Measurements from ENCODE around the gene HOXB7. TPM values are rescaled to one million over a fixed set of nuclear protein-coding genes. Genes with fewer than 3 reads are reported as not detected.

The HOXB7 gene
- total and polyA plus RNA-seq, 2 donors = 0.09 to 1.0 TPM

DNA sequence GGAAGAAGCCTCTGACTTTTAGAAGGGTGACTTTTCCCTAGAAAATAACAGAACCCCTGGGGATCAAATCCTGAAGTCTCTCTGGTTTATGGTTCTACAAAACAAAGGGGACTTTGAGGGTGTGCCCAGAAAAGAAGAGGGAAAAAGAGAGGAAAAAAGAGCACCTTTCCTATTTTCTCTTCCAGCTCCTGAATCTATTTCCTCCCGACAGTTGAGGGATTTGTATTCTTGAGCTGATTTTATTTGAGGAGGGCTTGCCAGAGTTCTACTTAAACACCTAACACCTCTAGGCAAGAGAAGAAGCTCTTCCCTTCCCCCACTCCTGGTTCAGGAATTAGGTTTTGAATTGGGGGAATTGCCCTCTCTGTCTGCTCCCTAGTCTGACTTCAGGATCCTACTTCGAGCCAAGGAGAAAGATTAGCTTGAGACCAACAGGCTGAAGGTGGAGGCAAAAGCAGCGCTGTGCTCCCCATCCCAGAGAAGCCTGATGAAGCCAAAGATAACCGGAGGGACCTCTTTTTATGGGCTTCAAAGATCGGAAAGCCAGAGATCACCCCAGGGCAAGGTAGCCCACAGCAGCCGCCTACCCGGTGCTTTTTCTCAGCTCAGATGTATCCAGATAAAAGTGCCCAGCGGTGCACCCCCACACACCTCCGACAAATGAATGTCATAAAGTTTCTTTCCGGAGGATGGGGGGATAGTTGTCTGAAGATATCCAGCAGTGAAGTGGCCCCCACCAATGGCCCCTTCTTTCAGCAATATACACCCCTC, 21.6 kb downstream of the HOXB7 start:
- H3K36me3 ChIP-seq (ENCODE audit: control insufficient read depth in 2 of 2, insufficient read depth in 2 of 2, low read length in 1 of 2) = no peaks in the 10 kb centered on the region
- peaks cover 8 to 22% of the 10 kb centered on the region in 2 donors for H3K4me1 ChIP-seq (ENCODE audit: control insufficient read depth in 2 of 2, insufficient read depth in 2 of 2, low read length in 2 of 2)
- 13% methylated on average over 10 of the region's 10 CpGs for WGBS
- no peak for DNase-seq (ENCODE audit: low read depth in 6 of 9, low spot score in 9 of 9)
- peaks cover 0 to 11% of the 10 kb centered on the region in 2 donors for H3K9me3 ChIP-seq (ENCODE audit: control insufficient read depth in 2 of 2, insufficient read depth in 1 of 2, low read length in 1 of 2)
- H3K27me3 ChIP-seq (ENCODE audit: control insufficient read depth in 2 of 2, insufficient read depth in 1 of 2, low read length in 1 of 2) = peaks cover 90 to 100% of the 10 kb centered on the region in 2 donors
- no peak overlapping the region for H3K27ac ChIP-seq (ENCODE audit: low read depth in 1 of 2, low read length in 1 of 2)
- H3K4me3 ChIP-seq (ENCODE audit: low read length in 2 of 2) = no peak overlapping the region

DNA sequence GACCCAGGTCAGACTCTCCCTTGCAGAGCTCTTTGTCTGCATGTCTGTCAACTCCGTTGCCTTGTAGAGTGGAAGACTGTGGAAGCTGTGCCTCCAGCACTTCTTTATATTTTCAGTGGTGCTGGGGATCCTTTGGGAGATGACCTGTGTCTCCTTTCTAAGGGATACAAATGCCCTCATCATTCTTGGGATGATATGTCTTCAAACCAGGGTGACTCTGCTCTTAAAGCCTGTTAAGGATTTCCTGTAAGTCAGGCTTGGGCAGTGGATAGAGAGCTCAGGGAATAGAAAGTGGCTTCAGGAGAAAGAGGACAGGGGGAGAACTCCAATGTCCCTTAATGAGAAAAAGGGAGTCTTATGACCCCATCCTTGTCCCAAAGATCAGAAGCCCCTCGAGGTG, 22.3 kb downstream of the HOXB7 start:
- Histone ChIP-seq H3K27me3 (ENCODE audit: control insufficient read depth in 2 of 2, insufficient read depth in 1 of 2, low read length in 1 of 2) (peaks cover 94 to 100% of the 10 kb centered on the region in 2 donors), H3K36me3 (ENCODE audit: control insufficient read depth in 2 of 2, insufficient read depth in 2 of 2, low read length in 1 of 2) (no peaks in the 10 kb centered on the region), H3K4me3 (ENCODE audit: low read length in 2 of 2) (no peak overlapping the region), H3K9me3 (ENCODE audit: control insufficient read depth in 2 of 2, insufficient read depth in 1 of 2, low read length in 1 of 2) (peaks cover 0 to 11% of the 10 kb centered on the region in 2 donors), H3K4me1 (ENCODE audit: control insufficient read depth in 2 of 2, insufficient read depth in 2 of 2, low read length in 2 of 2) (peaks cover 8 to 22% of the 10 kb centered on the region in 2 donors), H3K27ac (ENCODE audit: low read depth in 1 of 2, low read length in 1 of 2) (no peak overlapping the region)
- WGBS = 40% methylated on average over 2 of the region's 2 CpGs
- DNase-seq (ENCODE audit: low read depth in 6 of 9, low spot score in 9 of 9) = no peak

DNA sequence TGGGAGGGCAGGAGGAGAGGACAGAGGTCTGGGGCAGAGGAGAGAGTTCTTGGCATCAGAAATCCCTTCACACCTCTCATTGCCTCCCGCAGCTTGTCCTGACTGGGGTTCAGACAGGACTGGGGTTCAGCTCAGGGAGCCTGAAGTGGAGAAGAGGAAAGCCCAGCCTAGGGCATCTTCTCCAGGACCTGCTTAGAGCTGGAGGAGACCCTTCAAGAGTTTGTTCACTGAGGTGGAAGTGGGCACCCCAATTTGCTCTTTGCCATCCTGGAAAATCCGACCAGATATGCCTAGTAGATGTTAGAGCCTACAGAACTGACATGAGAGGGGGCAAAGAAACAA, 22.8 kb downstream of the HOXB7 start:
- H3K9me3 ChIP-seq (ENCODE audit: control insufficient read depth in 2 of 2, insufficient read depth in 1 of 2, low read length in 1 of 2) = peaks cover 0 to 11% of the 10 kb centered on the region in 2 donors
- H3K4me3 ChIP-seq (ENCODE audit: low read length in 2 of 2) = no peak overlapping the region
- H3K36me3 ChIP-seq (ENCODE audit: control insufficient read depth in 2 of 2, insufficient read depth in 2 of 2, low read length in 1 of 2) = no peaks in the 10 kb centered on the region
- no peak for DNase-seq (ENCODE audit: low read depth in 6 of 9, low spot score in 9 of 9)
- no peak overlapping the region for H3K27ac ChIP-seq (ENCODE audit: low read depth in 1 of 2, low read length in 1 of 2)
- WGBS = 45% methylated on average over 2 of the region's 2 CpGs
- H3K4me1 ChIP-seq (ENCODE audit: control insufficient read depth in 2 of 2, insufficient read depth in 2 of 2, low read length in 2 of 2) = peaks cover 8 to 18% of the 10 kb centered on the region in 2 donors
- peaks cover 94 to 100% of the 10 kb centered on the region in 2 donors for H3K27me3 ChIP-seq (ENCODE audit: control insufficient read depth in 2 of 2, insufficient read depth in 1 of 2, low read length in 1 of 2)

DNA sequence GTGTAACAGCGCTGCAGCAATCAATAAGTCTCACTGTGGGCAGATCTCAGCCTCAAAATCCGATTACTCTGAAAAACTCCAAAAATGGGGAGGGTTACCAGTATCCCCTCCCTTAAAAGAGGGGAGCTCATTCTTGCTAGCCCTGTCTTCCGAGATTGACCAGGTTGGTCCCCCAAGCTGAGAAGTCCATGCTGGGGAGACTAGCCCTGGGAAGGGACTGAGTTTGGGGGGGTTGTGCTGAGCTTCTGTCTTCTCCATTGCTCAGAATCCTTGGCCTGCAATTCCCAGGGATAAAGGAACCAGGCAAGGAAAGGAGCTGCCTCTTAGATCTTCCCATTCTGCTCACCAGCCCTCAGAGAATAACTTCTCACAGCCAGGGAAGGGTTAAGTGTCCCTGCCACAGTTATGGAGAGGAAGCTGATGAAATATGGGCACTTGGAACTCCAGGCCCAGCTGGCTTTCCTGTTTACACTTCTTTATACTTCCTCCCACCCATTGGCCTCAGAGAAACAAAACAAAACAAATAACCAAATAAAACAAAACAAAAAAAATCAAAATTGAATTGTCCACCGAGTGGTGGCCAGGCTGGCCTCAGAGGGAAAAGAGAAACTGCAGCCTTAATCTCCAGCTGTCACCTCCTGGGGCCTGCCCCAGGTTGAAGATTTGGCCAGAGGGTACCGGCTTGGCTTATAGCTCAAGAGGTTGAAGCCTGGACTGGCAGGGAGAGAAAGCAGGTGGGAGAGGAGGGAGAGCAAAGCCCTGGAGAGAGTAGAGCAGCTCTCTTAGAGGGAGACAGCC, 23.3 kb downstream of the HOXB7 start:
- H3K4me1 ChIP-seq (ENCODE audit: control insufficient read depth in 2 of 2, insufficient read depth in 2 of 2, low read length in 2 of 2) = peaks cover 8 to 17% of the 10 kb centered on the region in 2 donors
- DNase-seq (ENCODE audit: low read depth in 6 of 9, low spot score in 9 of 9) = no peak
- 46% methylated on average over 5 of the region's 5 CpGs for WGBS
- peaks cover 0 to 11% of the 10 kb centered on the region in 2 donors for H3K9me3 ChIP-seq (ENCODE audit: control insufficient read depth in 2 of 2, insufficient read depth in 1 of 2, low read length in 1 of 2)
- H3K36me3 ChIP-seq (ENCODE audit: control insufficient read depth in 2 of 2, insufficient read depth in 2 of 2, low read length in 1 of 2) = no peaks in the 10 kb centered on the region
- H3K4me3 ChIP-seq (ENCODE audit: low read length in 2 of 2) = no peak overlapping the region
- no peak overlapping the region for H3K27ac ChIP-seq (ENCODE audit: low read depth in 1 of 2, low read length in 1 of 2)
- peaks cover 94 to 100% of the 10 kb centered on the region in 2 donors for H3K27me3 ChIP-seq (ENCODE audit: control insufficient read depth in 2 of 2, insufficient read depth in 1 of 2, low read length in 1 of 2)

DNA sequence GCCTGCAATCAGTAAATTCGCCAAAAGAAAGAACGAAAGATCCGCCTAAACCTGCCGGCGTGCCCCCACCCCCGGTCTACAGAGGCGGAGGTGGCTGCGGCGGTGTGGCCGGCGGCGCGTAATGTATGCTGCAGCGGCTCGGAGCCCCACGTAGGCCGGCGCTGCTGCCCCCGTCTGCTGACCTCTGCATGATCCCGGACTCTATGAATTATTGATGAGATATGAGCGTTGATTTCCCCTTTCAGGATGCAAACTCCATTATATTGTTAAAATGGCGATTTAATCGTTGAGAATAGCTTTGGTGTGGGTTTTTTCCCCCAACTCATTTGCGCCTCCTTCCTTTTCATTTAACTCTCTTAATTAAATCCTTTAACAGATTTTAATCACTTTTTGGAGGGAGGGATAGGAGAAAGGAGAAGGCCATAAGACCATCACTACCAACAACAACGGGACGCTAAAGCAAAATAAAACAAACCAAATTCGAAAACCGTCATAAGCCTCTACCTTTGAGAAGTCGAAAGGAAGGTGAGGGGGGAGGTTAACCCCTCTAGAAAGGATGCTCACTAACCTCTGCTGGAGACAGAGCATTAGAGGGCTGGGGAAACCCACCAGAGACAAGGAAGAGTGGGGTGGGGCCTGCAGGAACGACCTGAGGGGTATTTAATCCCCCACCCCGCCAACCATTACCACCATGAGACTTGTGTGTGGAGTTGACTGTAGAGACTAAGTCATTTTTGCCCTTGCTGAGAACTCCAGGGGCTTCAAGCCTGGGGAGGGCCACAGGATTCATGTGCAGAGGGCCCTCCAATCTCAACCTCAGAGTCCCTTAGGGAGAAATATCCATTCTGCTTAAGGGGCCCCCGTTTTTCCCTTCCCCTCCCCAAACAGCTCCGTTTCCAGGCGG, 24.2 kb downstream of the HOXB7 start:
- 7% methylated on average over 34 of the region's 34 CpGs for WGBS
- Histone ChIP-seq H3K4me3 (ENCODE audit: low read length in 2 of 2) (peak overlapping the region in 1 of 2 donors; percentile 52), H3K36me3 (ENCODE audit: control insufficient read depth in 2 of 2, insufficient read depth in 2 of 2, low read length in 1 of 2) (no peaks in the 10 kb centered on the region), H3K27me3 (ENCODE audit: control insufficient read depth in 2 of 2, insufficient read depth in 1 of 2, low read length in 1 of 2) (peaks cover 96 to 100% of the 10 kb centered on the region in 2 donors), H3K27ac (ENCODE audit: low read depth in 1 of 2, low read length in 1 of 2) (no peak overlapping the region), H3K4me1 (ENCODE audit: control insufficient read depth in 2 of 2, insufficient read depth in 2 of 2, low read length in 2 of 2) (peaks cover 10 to 19% of the 10 kb centered on the region in 2 donors), H3K9me3 (ENCODE audit: control insufficient read depth in 2 of 2, insufficient read depth in 1 of 2, low read length in 1 of 2) (peaks cover 0 to 12% of the 10 kb centered on the region in 2 donors)
- no peak for DNase-seq (ENCODE audit: low read depth in 6 of 9, low spot score in 9 of 9)

DNA sequence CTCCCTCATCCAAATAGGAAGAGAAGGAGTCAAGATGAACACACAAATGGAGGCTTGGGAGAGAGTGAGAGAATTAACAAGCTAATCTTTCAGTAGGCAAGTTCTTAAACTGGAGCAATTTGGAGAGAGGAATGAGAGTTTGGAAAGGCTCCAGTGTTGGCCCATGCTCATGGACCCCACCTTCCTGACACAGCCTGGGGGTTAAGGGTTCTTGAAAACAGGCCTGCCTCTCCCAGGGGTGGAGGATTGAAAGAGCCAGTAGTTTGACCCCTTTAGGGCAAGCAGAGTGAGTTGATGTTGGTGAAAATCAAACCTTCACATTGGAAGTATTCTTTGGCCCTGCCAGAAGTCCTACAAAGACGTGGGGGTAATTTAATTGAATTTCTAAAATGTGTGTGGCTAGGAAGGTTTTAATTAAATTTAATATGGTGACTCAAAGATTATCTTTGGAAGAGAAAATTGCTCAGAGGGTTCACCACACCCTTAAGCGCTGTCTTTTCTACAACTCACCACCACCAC, 26.5 kb downstream of the HOXB7 start:
- 81% methylated on average over 2 of the region's 2 CpGs for WGBS
- Histone ChIP-seq H3K4me1 (ENCODE audit: control insufficient read depth in 2 of 2, insufficient read depth in 2 of 2, low read length in 2 of 2) (peaks cover 10 to 23% of the 10 kb centered on the region in 2 donors), H3K36me3 (ENCODE audit: control insufficient read depth in 2 of 2, insufficient read depth in 2 of 2, low read length in 1 of 2) (no peaks in the 10 kb centered on the region), H3K27me3 (ENCODE audit: control insufficient read depth in 2 of 2, insufficient read depth in 1 of 2, low read length in 1 of 2) (peaks cover 96 to 100% of the 10 kb centered on the region in 2 donors), H3K9me3 (ENCODE audit: control insufficient read depth in 2 of 2, insufficient read depth in 1 of 2, low read length in 1 of 2) (peaks cover 0 to 13% of the 10 kb centered on the region in 2 donors), H3K27ac (ENCODE audit: low read depth in 1 of 2, low read length in 1 of 2) (no peak overlapping the region), H3K4me3 (ENCODE audit: low read length in 2 of 2) (no peak overlapping the region)
- no peak for DNase-seq (ENCODE audit: low read depth in 6 of 9, low spot score in 9 of 9)

DNA sequence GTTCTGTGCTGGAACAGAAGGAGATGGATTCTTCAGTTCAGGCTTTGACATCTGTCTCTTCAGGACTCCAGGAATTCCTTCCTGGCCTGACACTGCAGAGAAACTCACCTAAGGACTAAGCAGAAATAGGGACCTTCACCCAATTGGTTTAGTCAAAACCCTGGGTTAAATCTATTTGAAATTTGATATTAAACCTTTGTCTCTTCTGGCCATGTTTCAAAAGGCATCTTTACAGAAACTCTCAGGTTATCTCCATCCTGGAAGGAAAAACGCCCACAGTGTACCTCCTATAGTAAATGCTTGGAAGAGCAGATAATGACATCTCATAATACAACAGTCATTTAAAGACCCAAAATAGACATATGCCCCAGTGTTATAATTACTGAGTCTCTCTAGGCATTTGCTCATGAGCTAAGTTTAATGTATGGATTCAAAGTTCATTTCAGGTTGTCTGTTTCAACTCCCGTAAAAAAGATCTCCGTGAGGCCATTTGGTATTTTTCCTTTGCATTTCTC, 27.1 kb downstream of the HOXB7 start:
- peaks cover 0 to 13% of the 10 kb centered on the region in 2 donors for H3K9me3 ChIP-seq (ENCODE audit: control insufficient read depth in 2 of 2, insufficient read depth in 1 of 2, low read length in 1 of 2)
- H3K4me3 ChIP-seq (ENCODE audit: low read length in 2 of 2) = no peak overlapping the region
- peaks cover 96 to 100% of the 10 kb centered on the region in 2 donors for H3K27me3 ChIP-seq (ENCODE audit: control insufficient read depth in 2 of 2, insufficient read depth in 1 of 2, low read length in 1 of 2)
- 94% methylated on average over 3 of the region's 3 CpGs for WGBS
- no peaks in the 10 kb centered on the region for H3K36me3 ChIP-seq (ENCODE audit: control insufficient read depth in 2 of 2, insufficient read depth in 2 of 2, low read length in 1 of 2)
- no peak overlapping the region for H3K27ac ChIP-seq (ENCODE audit: low read depth in 1 of 2, low read length in 1 of 2)
- H3K4me1 ChIP-seq (ENCODE audit: control insufficient read depth in 2 of 2, insufficient read depth in 2 of 2, low read length in 2 of 2) = peaks cover 15 to 28% of the 10 kb centered on the region in 2 donors
- no peak for DNase-seq (ENCODE audit: low read depth in 6 of 9, low spot score in 9 of 9)

DNA sequence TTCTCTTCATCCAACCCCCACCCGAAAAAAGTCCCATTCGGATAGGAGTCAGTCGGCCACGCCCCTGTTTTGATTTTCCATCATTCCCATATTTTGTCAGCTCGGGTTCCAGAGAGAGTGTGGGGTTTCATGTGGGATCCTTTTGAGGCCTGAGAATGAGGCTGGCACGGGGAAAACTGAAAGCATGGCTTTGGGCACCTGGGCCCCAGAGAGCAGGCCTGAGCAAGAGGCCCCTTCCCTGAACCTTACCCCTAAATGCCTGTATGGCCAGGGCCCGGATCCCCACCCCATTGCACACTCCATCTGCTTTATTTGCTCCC, 28.1 kb downstream of the HOXB7 start:
- H3K27me3 ChIP-seq (ENCODE audit: control insufficient read depth in 2 of 2, insufficient read depth in 1 of 2, low read length in 1 of 2) = peaks cover 91 to 97% of the 10 kb centered on the region in 2 donors

More for the DNA sequence above, 28.1 kb downstream of the HOXB7 start:
- H3K4me3 ChIP-seq (ENCODE audit: low read length in 2 of 2) = no peak overlapping the region
- H3K27ac ChIP-seq (ENCODE audit: low read depth in 1 of 2, low read length in 1 of 2) = no peak overlapping the region
- 33% methylated on average over 7 of the region's 7 CpGs for WGBS
- no peak for DNase-seq (ENCODE audit: low read depth in 6 of 9, low spot score in 9 of 9)
- peaks cover 0 to 13% of the 10 kb centered on the region in 2 donors for H3K9me3 ChIP-seq (ENCODE audit: control insufficient read depth in 2 of 2, insufficient read depth in 1 of 2, low read length in 1 of 2)
- H3K4me1 ChIP-seq (ENCODE audit: control insufficient read depth in 2 of 2, insufficient read depth in 2 of 2, low read length in 2 of 2) = peaks cover 18 to 31% of the 10 kb centered on the region in 2 donors
- no peaks in the 10 kb centered on the region for H3K36me3 ChIP-seq (ENCODE audit: control insufficient read depth in 2 of 2, insufficient read depth in 2 of 2, low read length in 1 of 2)
